ENCODE measurements around the gene CDR2L.
A peak's percentile ranks its signal among the peaks of the same experiment; 100 is the strongest.
"Not testable (repeated sequence)": the region's sequence is repeated elsewhere in the genome, so short reads cannot be mapped to it uniquely, and the experiment has no call there.

CDR2L gene

GRCh38 chr17:74959826-74960515, 27.5 kb upstream of the CDR2L start:
- peak; percentile 72 for DNase-seq (ENCODE audit: low spot score)

DNA sequence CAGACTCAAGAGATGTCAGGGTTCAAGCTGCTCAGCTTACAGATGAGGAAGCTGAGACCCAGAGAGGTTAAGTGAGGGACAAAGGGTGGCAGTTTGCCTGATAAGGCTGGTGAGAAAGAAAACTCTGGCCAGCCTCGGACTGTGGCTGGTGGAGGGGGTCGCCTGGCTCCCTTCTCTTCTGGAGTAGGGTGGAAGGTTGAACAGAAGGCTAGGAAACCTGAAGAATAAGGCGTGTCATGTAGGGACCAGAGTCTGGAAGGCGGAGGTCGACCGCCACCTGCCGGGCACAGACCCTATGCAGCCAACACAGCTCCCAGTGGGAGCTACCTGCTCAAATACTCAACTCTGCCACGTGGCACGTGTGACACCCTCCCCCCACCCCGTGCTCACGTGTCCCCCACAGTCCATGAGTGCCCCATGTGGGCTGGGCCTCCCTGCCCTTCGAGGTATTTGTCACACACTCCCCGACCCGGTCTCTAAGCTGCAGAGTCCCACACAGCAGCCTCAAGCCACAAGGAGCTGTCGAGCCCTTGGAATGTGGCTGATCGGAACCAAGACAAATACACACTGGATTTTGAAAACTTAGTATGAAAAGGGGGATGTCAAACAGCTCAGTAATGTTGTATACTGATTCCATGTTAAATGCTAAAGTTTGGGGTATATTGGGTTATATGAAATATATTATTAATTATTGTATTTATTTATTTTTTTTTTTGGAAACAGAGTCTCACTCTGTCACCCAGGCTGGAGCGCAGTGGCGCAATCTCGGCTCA, 26.7 kb upstream of the CDR2L start:
- peak; percentile 93 for DNase-seq (ENCODE audit: low spot score)

DNA sequence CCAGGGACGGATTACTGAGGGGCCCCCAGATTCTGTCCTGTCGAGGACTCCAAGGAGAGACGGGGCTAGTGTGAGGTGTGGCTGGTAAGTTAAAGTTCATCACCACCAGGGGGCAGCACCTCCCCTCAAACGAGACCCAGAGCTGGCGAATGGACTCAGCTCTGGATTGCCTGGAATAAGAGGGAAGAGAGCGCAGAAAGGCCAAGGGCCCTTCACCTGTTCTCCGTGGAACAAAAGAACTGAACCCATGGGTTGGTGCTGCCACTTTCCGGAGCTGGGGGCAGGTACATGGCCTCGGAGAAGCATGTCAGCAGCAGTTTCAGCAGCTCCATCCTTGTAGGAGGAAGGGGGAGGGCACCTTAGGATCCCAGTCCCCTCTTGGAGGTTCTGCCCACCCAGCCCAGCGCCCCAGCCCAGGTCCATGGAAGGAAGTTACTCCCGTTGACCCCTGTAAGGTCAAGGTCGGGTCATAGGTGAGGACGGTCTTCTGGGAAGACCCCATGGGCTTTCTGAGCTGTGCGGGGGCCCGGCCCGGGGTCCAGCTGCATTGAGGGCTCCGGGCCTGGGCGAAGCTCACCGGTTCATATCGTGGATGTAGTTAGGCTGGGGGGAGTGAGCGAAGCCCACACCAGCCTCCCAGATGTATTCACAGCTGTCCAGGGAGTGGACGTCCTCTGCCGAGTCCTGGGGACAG, 25.6 kb upstream of the CDR2L start:
- DNase-seq (ENCODE audit: low spot score): peak; percentile 82

- DNase-seq (ENCODE audit: low spot score): no peak
Observed at GRCh38 chr17:74962622-74963394, 24.6 kb upstream of the CDR2L start.

DNA sequence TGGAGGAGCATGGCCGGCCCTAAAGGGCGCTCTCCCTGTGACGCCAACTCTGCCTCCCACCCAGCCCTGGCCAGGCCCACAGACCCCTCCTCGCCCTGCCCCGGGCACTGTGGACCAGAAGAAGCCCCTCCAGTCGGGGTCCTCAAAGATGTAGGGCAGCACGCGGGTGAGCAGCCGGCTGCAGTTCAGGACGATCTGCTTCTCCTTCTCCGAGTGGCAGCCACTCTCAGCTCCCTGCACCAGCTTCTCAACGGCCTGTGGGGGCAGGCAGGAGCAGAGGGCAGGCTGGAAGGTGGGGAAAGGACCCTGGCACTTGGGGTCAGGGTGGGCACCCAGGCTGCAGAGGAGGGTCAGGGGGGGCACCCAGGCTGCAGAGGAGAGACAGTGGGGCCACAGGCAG, 23.8 kb upstream of the CDR2L start:
- no peak for DNase-seq (ENCODE audit: low spot score)

DNA sequence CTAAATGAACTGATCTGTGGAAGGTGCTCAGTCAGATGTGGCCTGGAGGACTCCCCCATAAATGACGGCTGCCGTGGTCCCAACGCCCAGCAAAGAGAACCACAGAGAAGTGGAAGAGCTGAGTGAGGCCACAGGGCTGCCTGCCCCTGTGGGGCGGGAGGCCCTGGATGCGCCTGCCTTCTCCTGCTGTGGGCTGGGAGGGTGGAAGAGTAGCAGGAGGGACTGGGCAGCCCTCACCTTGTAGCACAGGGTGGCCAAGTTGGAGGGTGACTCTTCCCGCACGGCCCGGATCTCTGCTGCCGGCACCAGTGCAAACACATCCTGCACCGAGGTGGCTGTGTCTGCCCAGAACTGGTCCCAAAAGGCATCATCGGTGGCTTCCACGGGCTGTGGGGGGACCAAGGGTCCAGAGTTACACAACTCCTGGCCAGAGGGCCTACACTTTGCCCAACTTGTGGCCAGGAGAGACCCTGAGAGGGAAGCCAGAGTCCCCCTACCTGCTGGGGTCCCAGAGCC, 23.1 kb upstream of the CDR2L start:
- DNase-seq (ENCODE audit: low spot score): no peak

DNA sequence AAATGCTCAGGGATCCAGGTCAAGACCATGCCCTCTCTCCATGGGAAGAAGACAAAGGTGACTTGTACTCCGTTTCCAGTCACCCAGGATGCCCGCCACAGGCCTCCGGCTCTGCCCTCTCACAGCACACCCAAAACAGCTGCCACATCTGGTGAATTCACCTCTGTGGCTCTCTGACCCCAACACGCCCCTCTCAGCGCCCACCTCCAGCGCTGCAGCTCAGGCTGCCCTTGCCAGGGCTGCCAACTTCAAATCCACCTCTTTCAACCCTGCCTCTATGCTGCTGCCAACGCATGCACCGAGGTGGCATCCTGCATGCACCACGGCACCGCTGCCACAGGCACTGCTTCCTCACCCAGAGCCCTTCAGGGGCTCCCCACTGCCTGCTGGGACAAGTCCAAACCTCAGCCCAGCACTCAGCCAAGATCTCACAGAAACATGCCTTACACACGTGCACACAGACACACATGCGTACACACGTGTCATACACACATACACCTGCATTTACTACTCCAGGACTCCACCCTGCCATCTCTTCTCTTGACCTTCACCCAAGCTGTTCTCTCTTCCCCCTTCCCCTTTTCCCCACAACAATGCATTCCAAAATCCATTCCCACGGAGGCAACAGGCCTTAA, 22.3 kb upstream of the CDR2L start:
- no peak for DNase-seq (ENCODE audit: low spot score)

GRCh38 chr17:74968361-74968780, 19.1 kb upstream of the CDR2L start:
- DNase-seq (ENCODE audit: low spot score): no peak

DNA sequence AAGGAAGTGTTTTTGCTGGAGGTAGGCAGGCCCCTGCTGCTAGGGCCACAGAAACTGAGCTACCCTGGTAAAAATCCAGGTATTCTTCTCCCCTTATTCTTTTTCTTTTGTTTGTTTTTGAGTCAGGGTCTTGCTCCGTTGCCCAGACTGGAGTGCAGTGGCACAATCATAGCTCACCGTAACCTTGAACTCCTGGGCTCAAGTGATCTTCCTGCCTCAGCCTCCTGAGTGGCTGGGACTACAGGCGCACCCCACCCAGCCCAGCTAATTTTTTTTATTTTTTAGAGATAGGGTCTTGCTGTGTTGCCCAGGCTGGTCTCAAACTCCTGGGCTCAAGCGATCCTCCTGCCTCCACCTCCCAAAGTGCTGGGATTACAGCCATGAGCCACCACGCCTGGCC, 17.9 kb upstream of the CDR2L start:
- not testable (repeated sequence) for DNase-seq (ENCODE audit: low spot score)

GRCh38 chr17:74970395-74970794, 17.0 kb upstream of the CDR2L start:
- DNase-seq (ENCODE audit: low spot score): no peak

GRCh38 chr17:74971069-74971841, 16.2 kb upstream of the CDR2L start:
- no peak for DNase-seq (ENCODE audit: low spot score)

DNA sequence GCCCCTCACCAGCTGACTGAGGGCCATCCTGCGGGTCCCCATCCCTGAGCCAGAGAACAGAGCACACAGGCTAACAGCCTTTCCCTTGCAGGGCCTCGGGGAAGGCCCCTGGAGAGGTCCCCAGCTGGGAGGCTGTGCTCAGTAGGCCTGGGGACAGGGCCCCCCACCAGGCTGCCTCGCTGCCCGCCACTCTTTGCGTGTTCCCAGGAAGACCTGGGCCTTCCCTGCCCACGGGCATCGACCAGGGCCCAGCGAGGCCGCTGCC, 15.7 kb upstream of the CDR2L start:
- no peak for DNase-seq (ENCODE audit: low spot score)

GRCh38 chr17:74972107-74972972, 15.1 kb upstream of the CDR2L start, which contains the start of gene HID1:
Gene HID1 (minus strand): TSS chr17:74972759. CDS start chr17:74972656, 103 bp downstream.
- peak; percentile 59 for DNase-seq (ENCODE audit: low spot score)

DNA sequence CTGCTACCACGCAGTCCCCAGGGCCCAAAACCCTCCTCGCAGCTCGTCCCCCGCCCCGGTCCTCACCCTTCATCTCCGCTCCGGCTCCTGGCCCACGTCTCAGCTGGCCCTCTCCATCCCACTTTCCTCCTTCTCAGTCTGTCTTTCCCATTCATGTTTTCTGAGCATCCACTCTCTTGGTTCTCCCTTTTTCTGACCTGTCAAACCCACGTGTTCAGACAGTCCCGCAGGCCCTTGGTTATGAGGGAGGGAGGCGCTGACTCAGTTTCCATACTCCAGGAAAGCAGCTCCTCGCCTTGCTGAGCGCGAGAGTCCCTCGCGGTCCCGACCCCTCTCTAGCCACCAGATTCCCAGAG, 14.5 kb upstream of the CDR2L start:
- no peak for DNase-seq (ENCODE audit: low spot score)

- DNase-seq (ENCODE audit: low spot score): no peak
Observed at GRCh38 chr17:74975943-74976342, 11.5 kb upstream of the CDR2L start.

- no peak for DNase-seq (ENCODE audit: low spot score)
Observed at GRCh38 chr17:74977802-74978201, 9.6 kb upstream of the CDR2L start.

DNA sequence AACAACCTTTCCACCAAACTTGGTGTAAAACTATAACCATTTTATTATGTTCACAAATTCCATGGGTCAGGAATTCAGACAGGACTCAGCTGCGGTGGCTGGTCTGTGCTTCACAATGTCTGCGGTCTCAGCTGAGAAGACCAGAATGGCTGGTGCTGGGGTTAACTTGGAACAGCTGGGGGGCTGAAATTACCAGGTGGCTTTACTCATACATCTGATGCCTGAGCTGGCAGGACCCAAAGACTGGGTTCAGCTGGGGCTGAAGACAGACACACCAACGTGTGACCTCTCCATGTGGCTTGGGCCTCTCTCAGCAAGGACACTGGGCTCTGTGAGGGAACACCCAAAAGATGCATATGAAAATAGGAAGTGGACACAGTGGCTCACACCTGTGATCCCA, 9.2 kb upstream of the CDR2L start:
- DNase-seq (ENCODE audit: low spot score): no peak

GRCh38 chr17:74979408-74980146, 7.9 kb upstream of the CDR2L start:
- DNase-seq (ENCODE audit: low spot score): no peak

DNA sequence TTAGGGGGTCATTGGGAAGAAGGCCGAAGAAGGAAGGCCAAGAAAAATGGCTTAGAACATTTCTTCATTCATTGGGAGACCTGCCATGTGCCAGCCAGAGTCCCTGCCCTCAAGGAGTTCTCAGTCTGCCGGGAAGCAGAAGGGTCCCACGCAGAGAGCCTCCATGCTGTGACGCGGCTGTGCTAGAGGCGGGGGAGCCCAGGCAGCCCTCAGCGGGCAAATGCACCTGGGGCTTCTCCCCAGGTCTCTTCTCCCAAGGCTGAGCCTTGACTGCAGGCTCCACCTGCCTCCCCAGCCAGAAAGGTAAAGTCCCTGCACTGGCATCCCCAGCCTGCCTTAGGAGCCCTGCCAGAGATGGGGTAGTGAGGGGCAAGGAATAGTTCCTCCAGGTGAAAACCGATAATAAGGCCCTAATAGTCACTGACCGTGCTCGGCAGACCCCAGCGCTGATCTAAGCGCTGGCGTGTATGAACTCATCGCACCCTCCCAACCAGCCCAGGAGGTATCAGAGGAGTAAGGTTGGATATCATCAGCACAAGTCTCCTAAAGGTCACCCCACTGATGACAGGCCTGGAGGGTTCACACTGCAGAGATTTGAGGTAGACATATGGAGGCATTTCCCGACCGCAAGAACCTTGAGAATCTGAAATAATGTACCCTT, 6.0 kb upstream of the CDR2L start:
- DNase-seq (ENCODE audit: low spot score): no peak

Data from SW480 (cell line).